Activated naive CD4-positive, alpha-beta T cell treated with Interleukin-2 at 50 U/mL for 16 hours (primary cell): ENCODE measurements around the gene MAP1B.

Experiments
- DNase-seq: peaks from one replicate; pipeline ENCODE4 v3.0.0-alpha.2; 2020

Gene MAP1B

DNA sequence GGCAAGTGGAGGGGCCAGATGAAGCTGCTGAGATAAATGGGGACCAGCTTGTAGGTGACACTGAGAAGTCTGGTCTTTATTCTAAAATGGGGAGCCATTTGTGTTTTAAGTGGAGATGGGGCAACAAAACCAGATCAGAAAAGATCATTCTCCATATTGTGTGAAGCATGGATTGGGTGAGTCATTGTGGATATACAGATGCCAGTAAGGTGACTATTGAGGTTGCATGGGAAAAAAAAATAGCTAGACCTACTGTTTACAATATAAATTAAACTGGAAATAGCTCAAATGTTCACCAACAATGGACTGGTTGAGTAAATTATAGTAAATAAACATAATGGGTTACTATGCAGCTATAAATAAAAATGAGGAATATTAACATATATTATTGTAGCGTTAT, 5.4 kb upstream of the MAP1B start:
- DNase-seq = no peak

DNA sequence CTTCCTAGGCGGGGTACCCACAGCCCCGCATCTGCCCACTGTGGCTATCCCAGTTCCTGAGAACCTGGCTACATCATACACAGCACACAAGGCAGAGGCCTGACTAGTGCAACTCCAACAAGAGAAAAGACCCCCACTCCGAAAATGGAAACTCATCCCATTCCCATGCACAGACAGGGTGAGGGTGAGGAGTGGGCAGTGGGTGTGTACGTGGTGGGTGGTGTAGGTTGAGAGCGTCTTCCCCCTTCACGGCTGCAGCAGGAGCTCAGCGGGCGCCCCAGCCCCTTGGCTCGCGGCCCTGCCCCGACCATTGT, 501 bp upstream of the MAP1B start:
- no peak for DNase-seq

DNA sequence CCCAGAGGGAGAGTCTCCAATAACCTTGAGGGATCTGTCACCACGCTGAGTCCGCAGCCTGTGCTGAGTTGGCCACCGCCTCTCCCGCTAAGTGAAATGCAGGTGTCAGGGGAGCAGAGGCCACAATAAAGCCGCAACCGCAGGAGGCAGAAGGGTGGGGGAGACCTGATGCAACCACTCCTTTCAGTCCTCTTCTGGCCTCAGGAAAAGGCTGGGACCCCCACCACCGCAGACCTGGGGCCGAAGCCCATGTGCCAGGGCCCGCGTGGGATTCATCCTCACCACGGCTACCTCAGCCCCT, 576 bp downstream of the MAP1B start:
- no peak for DNase-seq

- DNase-seq = no peak
These were observed 1.2 kb downstream of the MAP1B start for GRCh38 chr5:72108202-72109061.

DNA sequence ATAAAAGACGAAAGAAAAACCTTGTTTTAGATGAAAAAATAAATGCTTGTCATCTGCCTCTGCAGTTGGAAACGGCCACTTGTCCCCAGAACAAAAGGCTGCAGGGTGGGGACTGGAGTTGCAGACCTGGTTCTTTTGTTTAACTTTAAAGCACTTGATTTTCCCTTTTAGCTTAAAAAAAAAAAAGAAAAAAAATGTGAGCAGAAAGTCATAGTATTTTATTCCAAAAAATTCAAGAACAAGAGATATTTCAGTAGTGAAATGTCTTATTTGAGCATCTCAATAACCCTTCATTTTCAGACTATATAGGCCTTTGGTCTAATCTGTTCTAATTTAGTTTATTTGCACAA, 1.8 kb downstream of the MAP1B start:
- no peak for DNase-seq

GRCh38 chr5:72109625-72110024, 2.4 kb downstream of the MAP1B start:
- no peak for DNase-seq

GRCh38 chr5:72110394-72111013, 3.2 kb downstream of the MAP1B start:
- DNase-seq = no peak

GRCh38 chr5:72112389-72112788, 5.1 kb downstream of the MAP1B start:
- no peak for DNase-seq

- DNase-seq = no peak
These were observed 7.4 kb downstream of the MAP1B start for GRCh38 chr5:72114629-72115028.

- no peak for DNase-seq
These were observed 8.0 kb downstream of the MAP1B start for GRCh38 chr5:72115296-72115695.

DNA sequence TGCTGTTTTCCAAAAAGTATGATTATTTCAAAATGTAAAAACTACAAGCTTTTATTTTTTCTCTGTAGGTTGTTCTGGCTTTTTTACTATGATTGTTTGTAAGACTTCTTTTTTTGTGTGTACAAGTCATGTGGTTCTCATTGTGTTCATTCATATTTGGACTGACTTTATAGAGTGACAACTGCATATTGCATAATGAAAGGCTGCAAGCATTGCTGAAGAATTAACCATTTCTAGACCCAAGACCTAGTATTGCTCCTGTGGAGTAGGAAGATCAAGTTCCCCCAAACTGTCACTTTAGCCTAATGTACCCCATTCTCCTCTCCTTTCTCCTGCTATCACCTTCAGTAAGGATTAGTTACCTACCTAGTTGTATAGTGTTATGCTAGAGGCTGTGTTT, 10.0 kb downstream of the MAP1B start:
- DNase-seq = no peak

- no peak for DNase-seq
These were observed 13.9 kb downstream of the MAP1B start for GRCh38 chr5:72121052-72121779.

DNA sequence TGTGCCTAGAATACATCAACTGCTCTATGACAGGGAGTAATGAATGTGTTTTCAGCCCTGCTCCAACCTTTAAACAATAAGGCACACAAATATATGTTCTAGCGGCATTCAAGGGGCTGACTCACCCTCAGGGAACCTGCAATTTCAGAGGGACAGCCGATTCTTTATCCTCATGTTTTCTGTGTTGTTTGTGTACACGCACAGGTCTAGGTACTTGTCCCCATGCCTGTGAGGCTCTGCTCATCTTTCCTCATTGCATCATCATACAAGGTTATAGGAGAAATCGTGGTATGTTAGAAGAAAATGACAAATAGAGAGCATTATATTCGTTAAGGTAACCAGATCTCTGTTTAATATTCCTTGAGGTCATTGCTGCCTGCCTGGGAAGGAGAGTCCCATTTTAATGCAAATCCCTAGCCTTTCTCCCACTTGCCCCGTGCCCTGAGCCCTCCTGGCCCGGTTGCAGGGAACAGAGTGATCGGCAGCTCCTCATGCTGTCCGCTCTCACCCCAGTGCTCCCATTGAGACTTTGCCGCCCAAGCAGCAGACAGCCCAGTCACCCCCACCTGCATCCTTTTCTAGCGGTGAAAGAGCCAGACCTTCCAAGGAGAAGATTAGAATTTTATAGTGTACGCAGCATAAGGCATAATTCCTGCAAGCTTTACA, 14.6 kb downstream of the MAP1B start:
- DNase-seq = no peak

DNA sequence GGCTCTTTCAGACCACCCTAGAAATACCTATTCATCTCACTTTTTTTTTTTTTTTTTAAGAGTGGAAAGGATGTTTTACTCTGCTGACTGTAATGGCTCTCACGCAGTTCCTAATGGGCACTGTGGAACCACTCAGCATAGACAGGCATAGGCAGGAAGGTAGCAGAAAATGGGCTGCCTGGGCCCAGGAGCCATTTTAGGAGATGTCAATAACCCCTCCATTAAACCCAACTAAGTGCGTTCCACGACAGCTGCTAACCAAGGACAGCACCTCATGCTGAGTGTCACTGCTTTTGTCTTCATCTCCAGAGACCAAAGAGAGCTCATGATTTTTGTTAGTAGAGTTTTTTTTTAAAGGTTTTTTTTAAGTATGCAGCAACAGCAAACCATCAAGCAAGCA, 15.3 kb downstream of the MAP1B start:
- no peak for DNase-seq

GRCh38 chr5:72123764-72124376, 16.6 kb downstream of the MAP1B start:
- no peak for DNase-seq

DNA sequence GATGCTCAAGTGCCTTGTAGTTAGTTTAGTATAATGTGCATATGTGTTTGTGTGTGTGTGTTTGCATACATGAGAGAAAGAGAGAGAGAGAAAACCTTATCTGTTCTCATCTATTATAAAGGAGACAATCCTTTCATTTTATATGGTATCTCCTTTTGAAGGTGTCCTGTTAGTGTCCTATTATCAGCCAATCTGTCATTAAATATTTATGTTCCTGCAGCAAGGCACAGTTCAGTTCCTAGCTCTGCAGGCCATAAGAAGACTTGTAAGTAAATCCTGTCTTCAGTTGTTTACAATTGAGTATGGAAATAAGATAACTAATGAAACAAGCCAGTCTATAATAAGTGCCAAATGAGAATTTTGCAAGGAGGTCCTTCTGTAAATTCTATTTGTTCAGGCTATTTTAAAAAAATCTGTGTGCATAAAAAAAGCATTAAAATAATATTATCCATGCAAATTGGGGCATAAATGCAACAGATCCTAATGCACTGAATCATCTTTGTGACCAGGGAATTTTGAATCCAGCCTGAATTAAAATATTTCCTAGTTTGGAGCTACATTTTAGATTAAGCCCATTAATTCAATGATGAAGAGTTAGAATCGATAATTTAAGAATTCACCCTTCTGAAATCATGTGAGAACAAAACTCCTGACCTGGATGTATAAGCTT, 18.1 kb downstream of the MAP1B start:
- no peak for DNase-seq

DNA sequence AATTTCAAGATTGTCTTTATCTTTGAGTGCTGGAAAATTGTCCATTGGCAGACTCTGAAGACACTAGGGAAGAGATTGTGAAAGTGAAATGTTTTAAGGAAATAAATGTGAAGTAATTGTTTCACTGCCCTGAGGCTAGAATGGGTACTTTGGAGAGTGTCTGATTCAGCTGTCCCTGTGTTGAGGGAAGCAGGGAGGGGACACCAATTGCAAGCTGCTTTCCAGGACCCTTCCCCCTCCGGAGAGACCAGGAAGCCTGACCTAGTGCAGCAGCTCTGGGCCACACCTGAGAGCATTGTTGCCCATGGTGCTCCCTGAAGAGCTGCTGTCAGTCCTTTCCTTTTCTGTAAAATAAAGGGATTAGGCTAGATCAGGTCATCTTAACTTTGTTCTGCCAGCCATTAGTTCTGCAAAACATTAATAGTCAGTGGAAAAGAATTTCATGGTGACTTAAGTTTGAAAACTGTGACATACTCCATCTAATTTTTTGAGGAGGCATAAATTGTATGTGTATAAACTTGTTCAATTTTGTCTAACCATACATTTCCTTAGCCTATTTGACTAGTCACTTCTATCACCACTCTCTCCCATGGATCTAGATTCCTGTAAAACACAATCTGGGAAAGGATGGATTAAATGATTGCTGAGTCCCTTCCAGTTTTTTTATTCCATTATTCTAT, 18.8 kb downstream of the MAP1B start:
- DNase-seq = no peak

- DNase-seq = no peak
These were observed 19.5 kb downstream of the MAP1B start for GRCh38 chr5:72126796-72127195.

GRCh38 chr5:72129725-72130124, 22.4 kb downstream of the MAP1B start:
- no peak for DNase-seq

DNA sequence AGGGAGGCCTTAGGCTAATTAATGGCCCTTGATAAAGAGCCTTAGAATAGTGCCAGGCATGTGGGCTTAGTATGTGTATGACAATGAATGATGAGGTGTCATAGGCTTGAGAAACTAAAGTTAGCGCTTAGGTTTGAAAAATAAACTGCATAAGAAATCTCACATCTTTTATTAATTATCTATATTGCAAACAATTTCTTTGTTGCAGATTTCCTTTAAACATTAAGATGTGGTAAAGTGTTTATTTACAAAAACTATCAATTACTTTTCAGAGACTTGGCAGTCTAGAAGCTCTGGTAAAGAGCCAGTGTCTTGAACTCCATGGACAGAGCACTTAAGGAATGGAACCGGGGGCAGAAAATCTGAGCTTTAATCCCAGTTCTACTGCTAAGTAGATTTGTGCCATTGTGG, 23.1 kb downstream of the MAP1B start:
- no peak for DNase-seq

DNA sequence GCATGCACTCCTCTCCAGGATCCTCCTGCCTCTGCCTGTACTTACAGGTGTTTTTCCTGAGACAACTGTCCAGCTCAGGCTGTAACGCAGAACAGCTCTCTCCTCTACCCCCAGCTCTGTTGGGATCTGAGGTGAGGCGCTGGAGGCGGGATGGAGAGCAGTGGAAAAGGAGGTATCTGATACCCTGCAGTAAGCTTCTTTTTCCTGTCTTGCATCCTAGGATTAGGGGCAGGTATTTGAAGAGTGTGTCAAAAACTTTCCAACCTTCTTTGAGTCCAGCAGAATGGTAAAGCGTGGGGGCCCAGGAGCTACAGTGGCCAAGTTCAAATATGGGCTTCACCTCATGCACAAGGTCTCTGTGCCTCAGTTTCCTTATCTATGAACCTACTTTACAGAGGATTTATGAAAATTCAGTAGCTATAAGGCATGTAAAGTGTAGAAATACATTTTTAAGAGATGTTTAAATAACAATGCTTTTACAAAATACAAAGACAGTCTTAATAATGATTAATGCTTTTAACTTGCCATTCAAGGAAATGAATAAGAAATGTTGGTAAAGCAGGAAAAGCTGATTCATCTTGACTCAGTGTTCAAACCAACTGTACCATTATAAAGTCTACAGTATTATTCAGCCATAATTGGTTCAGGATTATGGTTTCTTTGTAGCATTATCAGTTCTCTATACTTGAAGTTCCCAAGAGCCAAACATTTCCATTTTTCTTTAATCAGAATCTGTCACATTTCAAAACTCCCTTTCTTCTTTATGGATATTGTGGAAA, 26.1 kb downstream of the MAP1B start:
- DNase-seq = no peak
